K562 treated with DMSO at 1 percent for 4 hours (cell line): Measurements from ENCODE around the gene PCBP2. TPM values are rescaled to one million over a fixed set of nuclear protein-coding genes. Genes with fewer than 3 reads are reported as not detected.

Experiments
- total RNA-seq: library from RNA; unstranded; fragments of 300-600 nt; gene quantifications from 2 replicates; pipeline ENCODE4 v1.2.3, GENCODE V29; 2022; ENCODE audit not compliant: insufficient read depth

PCBP2 gene
- 906 and 938 TPM in 2 replicates for total RNA-seq

GRCh38 chr12:53451661-53452158 lies at the start of gene PCBP2:
TSS of gene PCBP2 (plus strand) at chr12:53452102. CDS start at chr12:53454801, 2,699 bp downstream.

GRCh38 chr12:53423597-53423996 lies 28.3 kb upstream of the PCBP2 start, which contains the start of gene AMHR2:
TSS of gene AMHR2 (plus strand) at chr12:53423855. CDS start at chr12:53423935, 80 bp downstream.

GRCh38 chr12:53441040-53441833 lies 10.7 kb upstream of the PCBP2 start, which contains the start of gene PRR13:
TSS of gene PRR13 (plus strand) at chr12:53441734. CDS start at chr12:53442715, 981 bp downstream.

GRCh38 chr12:53499266-53500141 lies 47.6 kb downstream of the PCBP2 start, which contains the start of gene MAP3K12:
TSS of gene MAP3K12 (minus strand) at chr12:53499458. CDS start at chr12:53487391, 12,067 bp downstream.

GRCh38 chr12:53500776-53501614 lies 49.1 kb downstream of the PCBP2 start, which contains the start of gene TARBP2:
TSS of gene TARBP2 (plus strand) at chr12:53501283. CDS start at chr12:53501409, 126 bp downstream.

GRCh38 chr12:53506881-53507602 lies 55.1 kb downstream of the PCBP2 start, which contains the start of gene NPFF:
TSS of gene NPFF (minus strand) at chr12:53507484. CDS start at chr12:53507474, 10 bp downstream.

Other genes starting within 250 kb of the PCBP2 start
- gene ITGB7, start 244.9 kb upstream of the PCBP2 start, total RNA-seq, result 1.5 and 2.8 TPM in 2 replicates
- gene RARG, start 219.9 kb upstream of the PCBP2 start, total RNA-seq, result 2.6 and 3.4 TPM in 2 replicates
- 29.5 and 30.5 TPM in 2 replicates for gene ESPL1, start 183.8 kb upstream of the PCBP2 start, total RNA-seq
- gene PFDN5, start 156.6 kb upstream of the PCBP2 start, total RNA-seq, result 635 and 661 TPM in 2 replicates
- 13.3 and 24.0 TPM in 2 replicates for gene MYG1, start 152.4 kb upstream of the PCBP2 start, total RNA-seq
- 64.3 and 78.2 TPM in 2 replicates for gene AAAS, start 130.5 kb upstream of the PCBP2 start, total RNA-seq
- not detected in 2 replicates for gene SP7, start 115.7 kb upstream of the PCBP2 start, total RNA-seq
- 19.0 and 23.3 TPM in 2 replicates for gene SP1, start 71.9 kb upstream of the PCBP2 start, total RNA-seq
- gene AMHR2, start 28.2 kb upstream of the PCBP2 start, total RNA-seq, result 66.0 and 99.4 TPM in 2 replicates
- 215 and 222 TPM in 2 replicates for gene PRR13, start 10.4 kb upstream of the PCBP2 start, total RNA-seq
- 6.0 and 8.7 TPM in 2 replicates for gene MAP3K12, start 47.4 kb downstream of the PCBP2 start, total RNA-seq
- gene TARBP2, start 49.2 kb downstream of the PCBP2 start, total RNA-seq, result 55.5 and 59.8 TPM in 2 replicates
- not detected in 2 replicates for gene NPFF, start 55.4 kb downstream of the PCBP2 start, total RNA-seq
- 7.9 and 9.6 TPM in 2 replicates for gene ATF7, start 174.3 kb downstream of the PCBP2 start, total RNA-seq
- 473 and 530 TPM in 2 replicates for gene ATP5MC2, start 224.0 kb downstream of the PCBP2 start, total RNA-seq